Measurements from ENCODE around the gene PBX1. TPM values are rescaled to one million over a fixed set of nuclear protein-coding genes. Genes with fewer than 3 reads are reported as not detected.

Gene PBX1
- total and polyA plus RNA-seq, 2 donors (not counting 3 experiments of a cell fraction or from before 2014, with no cell fraction given), result 10.7 to 24.1 TPM

DNA sequence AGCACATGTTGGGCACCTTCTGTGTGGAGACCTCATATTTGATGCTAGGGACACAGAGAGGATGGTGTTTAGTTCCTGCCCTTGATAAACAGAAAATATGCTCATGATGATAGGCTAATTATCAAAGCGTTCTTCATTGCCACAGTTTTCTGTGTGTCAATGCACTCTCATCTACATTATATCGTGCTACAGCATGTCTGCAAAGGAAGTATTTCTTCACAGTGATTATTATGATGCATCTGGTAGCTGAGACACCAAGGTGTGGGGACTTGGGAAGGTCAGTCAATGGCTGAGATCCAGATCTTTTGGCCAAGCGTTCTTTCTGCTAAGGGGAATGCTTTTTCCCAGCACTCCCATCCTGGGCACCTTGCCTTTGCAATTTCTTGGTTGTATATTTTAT is 321.2 kb downstream of the PBX1 start:
- TF ChIP-seq FOS (IDR thresholded peaks at IDR 0.05; ENCODE audit: borderline replicate concordance, insufficient read depth, low read length), result no peak
- no peak for TF ChIP-seq CTCF (IDR thresholded peaks at IDR 0.05; ENCODE audit: extremely low read depth in 1 of 2, insufficient read depth in 1 of 2, low read depth in 1 of 2, low read length in 2 of 2)
- no peak for TF ChIP-seq GATA2 (IDR thresholded peaks at IDR 0.05; ENCODE audit: insufficient read depth, insufficient read length, low read depth, low read length)
- no peak for TF ChIP-seq JUN (IDR thresholded peaks at IDR 0.05; ENCODE audit: borderline replicate concordance, insufficient read depth, insufficient read length, low read depth)
- TF ChIP-seq EZH2 (IDR thresholded peaks at IDR 0.05; ENCODE audit: borderline replicate concordance, low read depth, low read length, severe bottlenecking), result no peak
- TF ChIP-seq POLR2A (IDR thresholded peaks at IDR 0.05; ENCODE audit: low read depth, low read length), result no peak
- TF ChIP-seq POLR2AphosphoS5 (IDR thresholded peaks at IDR 0.05; ENCODE audit: insufficient read depth, low read depth, low read length), result no peak
- no peak for TF ChIP-seq MYC (IDR thresholded peaks at IDR 0.05; ENCODE audit: low read depth, low read length)
- no peak for TF ChIP-seq MAX (IDR thresholded peaks at IDR 0.05; ENCODE audit: insufficient read depth, insufficient read length)
- Histone ChIP-seq H2AFZ (ENCODE audit: low read depth, low read length) (no peak overlapping the region), H3K79me2 (ENCODE audit: control insufficient read depth, insufficient read depth, low read length) (no peaks in the 10 kb centered on the region), H3K36me3 (ENCODE audit: control insufficient read depth in 2 of 2, extremely low read depth in 1 of 2, insufficient read depth in 2 of 2, low read length in 2 of 2) (no peaks in the 10 kb centered on the region), H4K20me1 (replicated peaks; ENCODE audit: control insufficient read depth, extremely low read depth, insufficient read depth, low read length) (no peaks in the 10 kb centered on the region), H3K9ac (replicated peaks; ENCODE audit: extremely low read depth, insufficient read depth, low read length) (no peak overlapping the region), H3K9me3 (replicated peaks; ENCODE audit: control insufficient read depth, insufficient read depth, low read length) (no peaks in the 10 kb centered on the region), H3K27me3 (ENCODE audit: control insufficient read depth in 2 of 2, insufficient read depth in 2 of 2, low read length in 2 of 2) (no peaks in the 10 kb centered on the region), H3K4me2 (ENCODE audit: insufficient read depth, low read length) (no peak overlapping the region), H3K27ac (ENCODE audit: insufficient read depth, low read depth, low read length) (no peak overlapping the region), H3K4me3 (replicated peaks in 1 of 3; ENCODE audit: insufficient read depth in 1 of 3, low read depth in 1 of 3, low read length in 3 of 3) (no peak overlapping the region), H3K9me1 (replicated peaks; ENCODE audit: control insufficient read depth, extremely low read depth, insufficient read depth, low read length) (peaks cover 3% of the 10 kb centered on the region), H3K4me1 (ENCODE audit: control insufficient read depth, extremely low read depth, insufficient read depth, low read length) (no peaks in the 10 kb centered on the region)
- ChIA-PET POLR2A (no interaction called here), CTCF (no interaction called here)
- dilution Hi-C loops (cut with MboI; ENCODE audit: extremely low pct_ligation_motif_present, low sequenced_read_pairs) (no loop called here), intact Hi-C loops (cut with micrococcal nuclease) (no loop called here)
- no peak for DNase-seq (ENCODE audit: low read depth, low spot score)
- no TSS peak for BruUV-seq (replicated peaks)
- FAIRE-seq, result no peak
